ENCODE results near the gene CTAGE9.

- TF ChIP-seq EZH2 (IDR thresholded peaks at IDR 0.05; ENCODE audit: low read length, missing control alignments) = no peak
- no peak for TF ChIP-seq CTCF (conservative IDR thresholded peaks at IDR 0.05 in 1 of 2, IDR thresholded peaks at IDR 0.05 in 1 of 2; ENCODE audit: low read depth in 1 of 2, low read length in 2 of 2)
Observed at GRCh38 chr6:131673184-131673583, 37.6 kb downstream of the CTAGE9 start.

All from fibroblast of lung (primary cell).